ENCODE measurements around the gene TTC6. TPM values are rescaled to one million over a fixed set of nuclear protein-coding genes. Genes with fewer than 3 reads are reported as not detected.

Gene TTC6, protein sequence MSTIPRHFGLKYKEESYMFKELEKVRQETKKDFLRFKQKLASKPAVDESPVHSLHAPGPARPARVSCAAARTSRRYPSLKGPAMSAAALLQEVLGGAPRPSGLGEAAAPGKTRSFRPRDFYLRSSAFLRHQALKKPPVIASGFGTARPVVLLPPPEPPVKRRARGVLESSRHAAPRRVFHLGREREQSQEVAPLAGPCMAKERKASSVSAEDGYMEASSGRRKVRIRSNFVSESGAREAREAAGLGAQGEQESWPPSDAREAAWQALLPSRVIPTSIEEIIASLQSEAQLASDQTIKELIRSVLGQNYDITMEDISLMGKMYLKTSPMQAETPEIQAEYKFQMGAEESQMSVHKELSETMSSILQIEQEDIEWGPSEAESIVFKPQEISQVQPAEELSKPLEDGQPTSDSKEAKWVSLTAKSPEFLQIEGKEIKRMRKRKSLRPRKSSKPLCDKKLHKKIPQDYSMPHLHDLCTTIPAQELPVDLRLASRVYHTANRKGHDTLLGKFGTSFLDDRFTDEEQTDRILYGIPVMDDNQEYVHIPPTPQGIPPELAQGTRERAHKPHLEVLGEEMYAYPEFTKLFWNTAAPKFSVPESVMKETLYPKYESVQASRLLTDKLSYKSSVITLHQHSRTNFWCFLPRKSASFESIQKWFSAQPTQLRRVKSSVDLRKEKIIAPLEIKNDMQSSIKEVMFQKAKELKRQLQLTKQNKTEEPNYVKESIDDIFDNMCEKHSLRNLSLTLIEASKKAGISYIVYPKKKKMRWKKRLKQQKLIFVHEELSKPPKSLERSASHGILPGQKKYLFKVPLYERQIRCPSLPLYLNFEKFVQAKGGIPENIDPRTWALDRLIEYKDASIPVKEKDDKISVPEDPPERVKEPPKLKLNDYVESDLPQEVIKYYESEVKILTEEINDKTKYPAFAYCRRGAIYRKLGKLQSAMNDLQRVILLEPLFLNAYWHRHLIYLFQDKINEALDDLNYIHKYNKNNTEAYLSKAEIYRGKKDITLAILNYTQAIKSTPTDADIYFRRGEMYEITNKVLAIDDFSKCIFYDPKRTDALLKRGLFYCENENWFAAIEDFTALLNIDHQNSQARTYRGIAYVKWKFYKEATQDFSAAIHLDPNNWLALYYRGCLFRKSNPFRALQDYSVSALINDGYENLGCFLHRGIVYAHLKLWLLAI (N-terminal part only)
- total RNA-seq (0.75 TPM in 1 of 2 replicates, not detected in the other), polyA plus RNA-seq (not detected in 2 replicates), polyA minus RNA-seq (not detected in 2 replicates), Bru-seq, nascent RNA (percentile 12 among the genes with signal in this experiment), BruChase-seq, experiment 1, labeled RNA remaining after a 6-hour chase (percentile 35 among the genes with signal in this experiment), BruChase-seq, experiment 2, labeled RNA remaining after a 2-hour chase (percentile 27 among the genes with signal in this experiment)
- not detected in 2 replicates for polyA plus RNA-seq (2011; cell fraction: cytosol; rRNA removed)
- polyA plus RNA-seq (2011; cell fraction: nucleus; rRNA removed): 0.06 and 0.37 TPM in 2 replicates
- 0.07 TPM in 1 of 2 replicates, not detected in the other for polyA plus RNA-seq (2012)
- polyA minus RNA-seq (2011; cell fraction: cytosol; rRNA and poly(A)+ RNA removed): not detected
- polyA minus RNA-seq (2011; cell fraction: nucleus; rRNA and poly(A)+ RNA removed): 0.19 and 0.29 TPM in 2 replicates
- long read RNA-seq: 0 reads

DNA sequence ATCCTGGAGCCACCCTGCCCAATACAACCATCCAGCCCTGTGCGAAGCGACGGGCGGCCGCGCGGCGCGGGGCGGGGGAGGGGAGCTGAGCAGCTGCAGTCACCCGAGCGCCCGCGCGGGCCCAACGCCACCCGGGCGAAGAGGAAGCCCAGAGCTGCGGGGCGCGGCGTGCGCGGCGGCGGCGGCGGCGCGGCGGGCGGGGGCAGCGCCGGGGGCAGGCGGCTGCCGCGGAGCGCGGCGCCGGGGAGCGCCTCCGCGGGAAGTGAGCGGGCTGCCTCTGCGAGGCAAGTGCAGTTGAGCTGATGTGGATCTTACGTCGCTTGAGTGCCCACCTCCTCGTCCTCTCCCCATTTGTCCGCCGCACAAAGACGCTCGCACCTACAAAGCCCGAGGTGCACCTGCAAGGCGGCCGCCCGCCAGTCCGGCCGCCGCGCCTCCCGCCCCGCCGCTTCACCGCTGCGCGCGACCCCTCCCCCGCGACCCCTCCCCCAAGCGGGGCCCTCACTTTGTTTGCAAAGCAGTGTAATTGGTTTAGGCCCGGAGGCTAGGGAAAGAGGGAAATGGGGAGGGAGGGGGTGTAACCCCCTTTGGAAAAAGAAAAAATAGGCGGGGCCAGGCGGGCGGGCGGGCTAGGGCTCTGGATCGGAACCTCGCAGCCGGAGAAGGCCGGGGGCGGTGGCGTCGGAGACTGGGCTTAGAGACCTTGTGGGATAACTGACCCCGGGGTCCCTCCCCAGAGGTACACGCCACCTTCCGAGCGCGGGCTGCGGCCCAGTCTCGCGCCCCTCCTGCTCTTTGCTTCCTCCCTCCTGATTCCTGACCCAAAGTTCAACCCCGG lies at the start of gene TTC6, which contains the start of gene FOXA1:
TTC6 (plus strand) TSS at position 659 of the 838 bp plus-strand sequence. CDS start 26,436 bp downstream, outside the sequence.
FOXA1 (minus strand) TSS at position 279 of the 838 bp plus-strand sequence; CDS start at position 2, 277 bp downstream.
- Histone ChIP-seq H3K9me3 (replicated peaks; ENCODE audit: control insufficient read depth, insufficient read depth, low read length) (no peaks in the 10 kb centered on the region), H2AFZ (ENCODE audit: low read depth, low read length) (peak within 1 kb of the TSS; percentile 59), H3K9me1 (replicated peaks; ENCODE audit: control insufficient read depth, extremely low read depth, insufficient read depth, low read length) (no peaks in the 10 kb centered on the region), H3K4me3 (replicated peaks in 1 of 3; ENCODE audit: insufficient read depth in 1 of 3, low read depth in 1 of 3, low read length in 3 of 3) (peak within 1 kb of the TSS; percentile 30 to 62 (median 41)), H4K20me1 (replicated peaks; ENCODE audit: control insufficient read depth, extremely low read depth, insufficient read depth, low read length) (no peaks in the 10 kb centered on the region), H3K79me2 (ENCODE audit: control insufficient read depth, insufficient read depth, low read length) (no peaks in the 10 kb centered on the region), H3K9ac (replicated peaks; ENCODE audit: extremely low read depth, insufficient read depth, low read length) (no peak within 1 kb of the TSS), H3K27ac (ENCODE audit: insufficient read depth, low read depth, low read length) (no peak within 1 kb of the TSS), H3K36me3 (ENCODE audit: control insufficient read depth in 2 of 2, extremely low read depth in 1 of 2, insufficient read depth in 2 of 2, low read length in 2 of 2) (no peaks in the 10 kb centered on the region), H3K4me1 (ENCODE audit: control insufficient read depth, extremely low read depth, insufficient read depth, low read length) (peaks cover 9% of the 10 kb centered on the region), H3K4me2 (ENCODE audit: insufficient read depth, low read length) (peak within 1 kb of the TSS; percentile 72), H3K27me3 (ENCODE audit: control insufficient read depth in 2 of 2, insufficient read depth in 2 of 2, low read length in 2 of 2) (peaks cover 78 to 88% of the 10 kb centered on the region in 2 experiments)
- no peak for FAIRE-seq
- dilution Hi-C loops (cut with MboI; ENCODE audit: extremely low pct_ligation_motif_present, low sequenced_read_pairs): no loop called here
- intact Hi-C loops (cut with micrococcal nuclease): loop anchor here (1.0 to 5.0 kb wide), 3 partner anchors 280 to 933 kb away; partner anchors contain the start of gene PAX9
- BruUV-seq (replicated peaks): no TSS peak
- ChIA-PET POLR2A (no interaction called here), CTCF (interaction anchor here (0.6 to 1.8 kb wide), 11 partner anchors 10 to 445 kb away, joined by 3 to 12 read pairs (median 5); no protein-coding TSS in a partner anchor)
- DNase-seq (ENCODE audit: low read depth, low spot score): no peak
- TF ChIP-seq, protein P1, sequence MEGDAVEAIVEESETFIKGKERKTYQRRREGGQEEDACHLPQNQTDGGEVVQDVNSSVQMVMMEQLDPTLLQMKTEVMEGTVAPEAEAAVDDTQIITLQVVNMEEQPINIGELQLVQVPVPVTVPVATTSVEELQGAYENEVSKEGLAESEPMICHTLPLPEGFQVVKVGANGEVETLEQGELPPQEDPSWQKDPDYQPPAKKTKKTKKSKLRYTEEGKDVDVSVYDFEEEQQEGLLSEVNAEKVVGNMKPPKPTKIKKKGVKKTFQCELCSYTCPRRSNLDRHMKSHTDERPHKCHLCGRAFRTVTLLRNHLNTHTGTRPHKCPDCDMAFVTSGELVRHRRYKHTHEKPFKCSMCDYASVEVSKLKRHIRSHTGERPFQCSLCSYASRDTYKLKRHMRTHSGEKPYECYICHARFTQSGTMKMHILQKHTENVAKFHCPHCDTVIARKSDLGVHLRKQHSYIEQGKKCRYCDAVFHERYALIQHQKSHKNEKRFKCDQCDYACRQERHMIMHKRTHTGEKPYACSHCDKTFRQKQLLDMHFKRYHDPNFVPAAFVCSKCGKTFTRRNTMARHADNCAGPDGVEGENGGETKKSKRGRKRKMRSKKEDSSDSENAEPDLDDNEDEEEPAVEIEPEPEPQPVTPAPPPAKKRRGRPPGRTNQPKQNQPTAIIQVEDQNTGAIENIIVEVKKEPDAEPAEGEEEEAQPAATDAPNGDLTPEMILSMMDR (IDR thresholded peaks at IDR 0.05; ENCODE audit: extremely low read depth in 1 of 2, insufficient read depth in 1 of 2, low read depth in 1 of 2, low read length in 2 of 2): no peak
- TF ChIP-seq POLR2A (IDR thresholded peaks at IDR 0.05; ENCODE audit: low read depth, low read length) (no peak), FOS (IDR thresholded peaks at IDR 0.05; ENCODE audit: borderline replicate concordance, insufficient read depth, low read length) (no peak), EZH2 (IDR thresholded peaks at IDR 0.05; ENCODE audit: borderline replicate concordance, low read depth, low read length, severe bottlenecking) (no peak), MYC (IDR thresholded peaks at IDR 0.05; ENCODE audit: low read depth, low read length) (no peak), JUN (IDR thresholded peaks at IDR 0.05; ENCODE audit: borderline replicate concordance, insufficient read depth, insufficient read length, low read depth) (no peak), GATA2 (IDR thresholded peaks at IDR 0.05; ENCODE audit: insufficient read depth, insufficient read length, low read depth, low read length) (no peak), MAX (IDR thresholded peaks at IDR 0.05; ENCODE audit: insufficient read depth, insufficient read length) (no peak), POLR2AphosphoS5 (IDR thresholded peaks at IDR 0.05; ENCODE audit: insufficient read depth, low read depth, low read length) (no peak)
